ENCODE measurements around the gene APH1A. TPM values are rescaled to one million over a fixed set of nuclear protein-coding genes. Genes with fewer than 3 reads are reported as not detected.

Gene APH1A
- total RNA-seq, 1 experiment from 2014 or later = 109 TPM

DNA sequence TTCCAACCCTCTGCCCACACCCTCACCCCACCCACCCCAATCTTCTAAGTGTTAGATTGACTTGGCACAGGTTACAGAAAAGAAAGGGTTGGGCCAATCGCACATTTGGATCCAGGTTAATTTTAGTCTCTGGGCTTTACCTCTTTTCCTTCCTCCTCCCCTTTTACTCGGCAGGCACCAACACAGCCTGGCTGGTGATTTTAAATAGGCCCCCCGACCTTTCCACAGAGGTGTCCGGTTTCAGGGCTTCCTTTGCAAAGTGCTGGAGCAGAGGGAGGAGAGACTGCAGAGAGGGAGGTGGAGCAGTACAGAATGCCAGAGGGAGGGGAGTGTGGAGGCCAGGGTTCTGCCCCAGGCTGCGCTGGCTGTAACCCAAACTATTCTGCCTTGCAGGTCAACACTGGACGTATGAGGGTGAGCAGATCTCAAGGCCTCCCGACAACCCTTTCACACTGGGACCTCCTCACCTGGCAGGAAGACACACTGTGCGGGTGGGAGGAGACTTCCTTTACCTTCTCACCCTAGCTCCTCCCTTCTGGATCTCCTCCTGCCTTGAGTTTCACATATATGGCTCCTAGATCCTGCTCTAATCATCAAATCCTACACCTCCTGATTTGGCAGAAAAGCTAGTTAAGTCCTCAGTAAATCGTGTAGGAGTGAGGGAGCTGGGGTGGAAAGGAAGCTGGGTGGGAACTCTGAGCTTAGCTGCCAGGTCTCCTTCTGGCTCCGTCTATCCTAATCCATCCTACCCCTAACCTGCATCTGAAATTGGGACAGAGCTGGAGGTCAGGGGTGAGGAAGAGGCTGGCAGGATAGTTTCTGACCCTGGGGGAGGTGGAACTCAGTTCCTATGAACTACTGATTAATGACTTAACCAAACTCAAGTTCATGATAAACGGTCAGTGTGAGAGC lies 8.8 kb downstream of the APH1A start:
- peak; percentile 78 for ATAC-seq
- Histone ChIP-seq H3K4me2 (ENCODE audit: low read length) (peak overlapping the region; percentile 76), H4K20me1 (ENCODE audit: insufficient read depth) (no peaks in the 10 kb centered on the region), H2AFZ (ENCODE audit: low read depth, low read length, poor library complexity, severe bottlenecking) (peak overlapping the region; percentile 55), H3K4me1 (ENCODE audit: control insufficient read depth in 1 of 2, insufficient read depth in 2 of 2, low read length in 2 of 2) (peaks cover 30 to 61% of the 10 kb centered on the region in 2 experiments), H3K27ac (ENCODE audit: low read depth, low read length) (peak overlapping the region; percentile 70), H3K9ac (ENCODE audit: low read length) (peak overlapping the region; percentile 42), H3K36me3 (ENCODE audit: control insufficient read depth in 1 of 2, insufficient read depth in 2 of 2, low read length in 2 of 2) (no peaks in the 10 kb centered on the region), H3K79me2 (ENCODE audit: insufficient read depth, low read length) (no peaks in the 10 kb centered on the region), H3K9me2 (ENCODE audit: insufficient read depth) (no peaks in the 10 kb centered on the region), H3K27me3 (ENCODE audit: insufficient read depth, low read length) (no peaks in the 10 kb centered on the region), H3K9me3 (ENCODE audit: control insufficient read depth in 1 of 2, insufficient read depth in 1 of 2, low read depth in 1 of 2, low read length in 2 of 2) (no peaks in the 10 kb centered on the region), H3K4me3 (replicated peaks in 1 of 2; ENCODE audit: low read depth in 1 of 2, low read length in 2 of 2) (peak overlapping the region; percentile 36 to 52)
- ChIA-PET CTCF (interaction anchor here (1.0 to 1.2 kb wide), 2 partner anchors 21 to 273 kb away, joined by 3 to 5 read pairs; no protein-coding TSS in a partner anchor), RAD21 (ENCODE audit: low non-redundant PET in 1 of 2, low total read pairs in 2 of 2, uncharacterized antibody in 2 of 2, unreplicated experiment in 2 of 2) (interaction anchor here in 1 of 2 experiments (0.8 kb wide), 1 partner anchor 36 kb away, joined by 6 read pairs; no protein-coding TSS in a partner anchor), POLR2A (interaction anchor here (1.1 to 1.6 kb wide), 2 partner anchors 12 to 273 kb away, joined by 3 to 6 read pairs; partner anchors contain the start of gene C1orf54)
- no TSS peak for BruUV-seq (replicated peaks)
- peak; percentile 47 for TF ChIP-seq SP1 (IDR thresholded peaks at IDR 0.05; ENCODE audit: low read depth)
- TF ChIP-seq EZH2 (IDR thresholded peaks at IDR 0.05) = no peak
- no peak for TF ChIP-seq SRF (IDR thresholded peaks at IDR 0.05; ENCODE audit: low read depth)
- TF ChIP-seq CEBPB (IDR thresholded peaks at IDR 0.05; ENCODE audit: low read depth) = no peak
- TF ChIP-seq ATF3 (IDR thresholded peaks at IDR 0.05) = no peak
- no peak for TF ChIP-seq ELF1 (IDR thresholded peaks at IDR 0.05; ENCODE audit: borderline replicate concordance, low read depth)
- TF ChIP-seq FOSL1 (IDR thresholded peaks at IDR 0.05; ENCODE audit: low read depth) = no peak
- no peak for TF ChIP-seq POLR2A (IDR thresholded peaks at IDR 0.05; ENCODE audit: borderline replicate concordance, extremely low read depth, insufficient read depth, insufficient read length)
- TF ChIP-seq RAD21 (IDR thresholded peaks at IDR 0.05; ENCODE audit: low read depth) = no peak
- peak; percentile 19; the same call in 1 of the 2 replicates for TF ChIP-seq CBX3 (IDR thresholded peaks at IDR 0.05; ENCODE audit: low read depth)
- TF ChIP-seq ZNF274 (IDR thresholded peaks at IDR 0.05; ENCODE audit: low read depth, low read length) = no peak
- no peak for TF ChIP-seq ZBTB33 (IDR thresholded peaks at IDR 0.05; ENCODE audit: extremely low read depth, insufficient replicate concordance, low read length)
- peak; percentile 53 for TF ChIP-seq POLR2AphosphoS5 (IDR thresholded peaks at IDR 0.05; ENCODE audit: low read depth, low read length)
- no peak for DNase-seq (ENCODE audit: low read depth, low spot score)
- intact Hi-C loops (cut with micrococcal nuclease) = loop anchor here (5.0 to 10.0 kb wide), 5 partner anchors 62 to 737 kb away; partner anchors contain the start of gene PRPF3
